Transverse colon (tissue), 4 donors: Measurements from ENCODE around the gene AFG1L. TPM values are rescaled to one million over a fixed set of nuclear protein-coding genes. Genes with fewer than 3 reads are reported as not detected.

Experiments
- DNase-seq: peaks from one replicate; pipeline ENCODE4 v3.0.0-alpha.2; 2019
- H3K27ac ChIP-seq, 4 donors: fragments of 200-600 bp; sonication (generic); 2 replicates each; pipeline ENCODE4 v1.5.1; 2016 to 2018; ENCODE audit warnings: inconsistent platforms in 4 of 4
- H3K27me3 ChIP-seq: fragments of 200-600 bp; sonication (generic); 2 replicates; pipeline ENCODE4 v1.5.1; 2017; ENCODE audit warnings: inconsistent platforms
- H3K36me3 ChIP-seq, 4 donors: fragments of 200-600 bp; sonication (generic); 2 replicates each; pipeline ENCODE4 v1.5.1; 2017 to 2019; ENCODE audit warnings: inconsistent platforms in 4 of 4
- H3K4me1 ChIP-seq, 4 donors: fragments of 200-600 bp; sonication (generic); 2 replicates each; pipeline ENCODE4 v1.5.1; 2017 to 2020; ENCODE audit warnings: inconsistent platforms in 4 of 4
- H3K4me3 ChIP-seq, 4 donors: fragments of 200-600 bp; sonication (generic); 1 replicate in 1 of 4; 2 replicates in 3 of 4; pipeline versions ENCODE4 v1.5.1 to v1.6.1; 2017 to 2019; ENCODE audit warnings: inconsistent platforms in 4 of 4
- H3K9me3 ChIP-seq, 2 donors: fragments of 200-600 bp; sonication (generic); 2 replicates each; pipeline ENCODE4 v1.5.1; 2017 to 2019; ENCODE audit warnings: inconsistent platforms in 2 of 2
- CTCF ChIP-seq, 5 experiments: fragments of 200-600 bp in 3 of 5; fragments of 450-650 bp in 2 of 5; sonication (generic) in 3 of 5; IDR thresholded peaks; 1 replicate in 2 of 5; 2 replicates in 3 of 5; pipeline ENCODE4 v1.5.1; 2016 to 2017; ENCODE audit warnings: antibody characterized with exemption in 5 of 5, inconsistent platforms in 3 of 5, mild to moderate bottlenecking in 2 of 5, moderate library complexity in 1 of 5
- EP300 ChIP-seq: sonication (generic); formaldehyde crosslinking; IDR thresholded peaks from one replicate; pipeline ENCODE4 v1.6.1; 2017; ENCODE audit warnings: antibody characterized with exemption, low read depth
- POLR2A ChIP-seq: fragments of 450-650 bp; IDR thresholded peaks from one replicate; pipeline ENCODE4 v1.6.1; 2016; ENCODE audit warnings: antibody characterized with exemption, mild to moderate bottlenecking, moderate library complexity
- POLR2AphosphoS5 ChIP-seq, 3 donors: sonication (generic); formaldehyde crosslinking; IDR thresholded peaks; one replicate each; pipeline ENCODE4 v1.6.1; 2016; ENCODE audit warnings: antibody characterized with exemption in 3 of 3
- WGBS, 2 donors: methylation state at CpG; one replicate each; pipeline ENCODE4 v1.1.5; 2018; ENCODE audit warnings: low coverage in 1 of 2; 5-methylcytosine and 5-hydroxymethylcytosine counted together
- in situ Hi-C, 4 donors: fragments of 200-750 bp; cut with MboI; loops; one replicate each; pipeline versions ENCODE4 v1.15.0 to v1.15.1; 2017; ENCODE audit warnings: low sequenced_read_pairs in 3 of 4, low pct_ligation_motif_present in 1 of 4, low pct_unique_long_range_greater_than_20kb in 1 of 4
- intact Hi-C: fragments of 100-400 bp; cut with DNase I; formaldehyde crosslinking; loops from one replicate; pipeline ENCODE4 v1.15.1; 2023; ENCODE audit warnings: low total_unique reads
- total RNA-seq, 4 donors: library from RNA; depleted of rRNA; stranded (reverse); fragments of >200 nt; gene quantifications; one replicate each; pipeline ENCODE4 v1.1.0, GENCODE V29; 2016

Gene AFG1L
- total RNA-seq, 4 donors from 2014 or later = 2.2 to 22.5 (median 5.5) TPM

- in situ Hi-C loops = loop anchor here (5.0 to 25.0 kb wide), 9 partner anchors 240 to 870 kb away; partner anchors contain the start of genes ARMC2 (in 1 of the 4) and CD164 (in 1 of the 4)
- Histone ChIP-seq H3K27ac (peak overlapping the region in 1 of 4 donors; percentile 41), H3K4me3 (no peak overlapping the region), H3K9me3 (no peaks in the 10 kb centered on the region), H3K4me1 (peaks cover 0 to 8% (median 5%) of the 10 kb centered on the region in 4 donors), H3K36me3 (no peaks in the 10 kb centered on the region), H3K27me3 (no peaks in the 10 kb centered on the region)
- 6 to 16% methylated on average over 2 to 5 of the region's 5 CpGs for WGBS, 2 donors
- intact Hi-C loops = loop anchor here (5.0 to 10.0 kb wide), 5 partner anchors 240 to 533 kb away; no protein-coding TSS in a partner anchor
- DNase-seq = peak; percentile 83
- TF ChIP-seq CTCF (IDR thresholded peaks at IDR 0.05) (peak; percentile 79 to 95 (median 83)), EP300 (no peak), POLR2AphosphoS5 (IDR thresholded peaks at IDR 0.05) (no peak), POLR2A (no peak)
Measured at GRCh38 chr6:108541843-108542759, 247.2 kb downstream of the AFG1L start.

- DNase-seq = no peak
- H3K27me3 ChIP-seq = no peaks in the 10 kb centered on the region
- no peak overlapping the region for H3K27ac ChIP-seq
- no peaks in the 10 kb centered on the region for H3K36me3 ChIP-seq
- 78 to 85% methylated on average over 4 to 7 of the region's 7 CpGs for WGBS, 2 donors
- TF ChIP-seq POLR2A (no peak), POLR2AphosphoS5 (IDR thresholded peaks at IDR 0.05) (no peak), EP300 (no peak)
- intact Hi-C loops = loop anchor here (5.0 to 10.0 kb wide), 5 partner anchors 239 to 531 kb away; no protein-coding TSS in a partner anchor
- no peaks in the 10 kb centered on the region for H3K9me3 ChIP-seq
- H3K4me1 ChIP-seq = peaks cover 0 to 8% (median 5%) of the 10 kb centered on the region in 4 donors
- H3K4me3 ChIP-seq = no peak overlapping the region
- in situ Hi-C loops = loop anchor here (5.0 to 25.0 kb wide), 9 partner anchors 239 to 869 kb away; partner anchors contain the start of genes ARMC2 (in 1 of the 4) and CD164 (in 1 of the 4)
Measured at GRCh38 chr6:108543175-108543940, 248.5 kb downstream of the AFG1L start.

- no peak for DNase-seq
Measured at GRCh38 chr6:108544606-108545005, 249.8 kb downstream of the AFG1L start.

More at GRCh38 chr6:108544606-108545005, 249.8 kb downstream of the AFG1L start:
- no peak for TF ChIP-seq EP300
- no peak for TF ChIP-seq POLR2A
- TF ChIP-seq CTCF (IDR thresholded peaks at IDR 0.05) = no peak
- TF ChIP-seq POLR2AphosphoS5 (IDR thresholded peaks at IDR 0.05) = no peak
- in situ Hi-C loops = loop anchor here (5.0 to 25.0 kb wide), 9 partner anchors 238 to 868 kb away; partner anchors contain the start of genes ARMC2 (in 1 of the 4) and CD164 (in 1 of the 4)
- H3K27ac ChIP-seq = peak overlapping the region in 1 of 4 donors; percentile 23
- no peak overlapping the region for H3K4me3 ChIP-seq
- H3K4me1 ChIP-seq = peaks cover 0 to 8% (median 5%) of the 10 kb centered on the region in 4 donors
- H3K27me3 ChIP-seq = no peaks in the 10 kb centered on the region
- 60 to 63% methylated on average over 1 to 3 of the region's 3 CpGs for whole genome bisulfite sequencing, 2 donors
- H3K9me3 ChIP-seq = no peaks in the 10 kb centered on the region
- intact Hi-C loops = loop anchor here (5.0 to 10.0 kb wide), 5 partner anchors 238 to 530 kb away; no protein-coding TSS in a partner anchor
- no peaks in the 10 kb centered on the region for H3K36me3 ChIP-seq
